ENCODE results near the gene BMAL2. TPM values are rescaled to one million over a fixed set of nuclear protein-coding genes. Genes with fewer than 3 reads are reported as not detected.

BMAL2 gene
- total RNA-seq, 6 donors from 2014 or later: 2.1 to 7.5 (median 3.1) TPM

DNA sequence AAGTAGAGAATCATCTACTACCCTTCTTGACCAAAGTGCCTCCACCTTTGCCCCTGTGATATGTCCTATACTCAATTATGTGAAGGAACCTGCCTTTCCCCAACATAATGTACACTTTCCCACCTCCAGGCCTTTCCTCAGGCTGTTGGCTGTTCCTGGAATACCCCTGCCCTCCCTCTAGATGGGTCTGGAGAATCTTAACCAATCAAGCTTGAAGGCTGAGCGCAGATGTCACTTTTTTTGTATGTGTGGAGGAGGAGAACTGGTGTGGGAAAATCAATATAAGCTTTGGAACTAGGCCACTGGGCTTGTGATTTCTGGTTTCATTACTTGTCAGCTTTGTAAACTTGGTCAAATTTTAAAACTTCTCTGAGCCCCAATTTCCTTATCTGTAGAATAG is 4.7 kb downstream of the BMAL2 start:
- ATAC-seq (ENCODE audit: low FRiP score in 2 of 2): no peak
- H3K27ac ChIP-seq: no peak overlapping the region

DNA sequence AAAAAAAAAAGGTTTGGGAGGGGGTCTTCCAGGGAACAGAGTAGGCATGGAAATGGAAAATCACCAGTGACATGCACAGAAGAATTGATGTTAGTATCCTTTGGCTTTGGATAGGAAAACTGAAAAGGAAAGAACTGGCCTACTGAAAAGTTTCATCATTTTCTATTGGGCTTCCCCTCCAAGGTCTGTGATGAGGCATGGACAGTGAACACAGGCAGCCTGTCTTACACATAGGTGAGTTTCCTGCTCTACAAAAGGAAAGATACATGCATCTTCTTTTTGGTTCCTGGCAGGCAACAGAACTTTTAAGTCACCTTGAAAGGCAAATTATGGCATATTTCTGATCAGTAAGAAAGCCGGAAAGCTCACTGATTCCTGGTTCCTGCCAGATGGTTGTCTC is 5.8 kb downstream of the BMAL2 start:
- H3K9me3 ChIP-seq: no peaks in the 10 kb centered on the region
- no peaks in the 10 kb centered on the region for H3K36me3 ChIP-seq
- WGBS, 2 donors: 95 to 100% methylated on average over 1 of the region's 1 CpG
- no peak overlapping the region for H3K4me3 ChIP-seq
- TF ChIP-seq, protein P1, sequence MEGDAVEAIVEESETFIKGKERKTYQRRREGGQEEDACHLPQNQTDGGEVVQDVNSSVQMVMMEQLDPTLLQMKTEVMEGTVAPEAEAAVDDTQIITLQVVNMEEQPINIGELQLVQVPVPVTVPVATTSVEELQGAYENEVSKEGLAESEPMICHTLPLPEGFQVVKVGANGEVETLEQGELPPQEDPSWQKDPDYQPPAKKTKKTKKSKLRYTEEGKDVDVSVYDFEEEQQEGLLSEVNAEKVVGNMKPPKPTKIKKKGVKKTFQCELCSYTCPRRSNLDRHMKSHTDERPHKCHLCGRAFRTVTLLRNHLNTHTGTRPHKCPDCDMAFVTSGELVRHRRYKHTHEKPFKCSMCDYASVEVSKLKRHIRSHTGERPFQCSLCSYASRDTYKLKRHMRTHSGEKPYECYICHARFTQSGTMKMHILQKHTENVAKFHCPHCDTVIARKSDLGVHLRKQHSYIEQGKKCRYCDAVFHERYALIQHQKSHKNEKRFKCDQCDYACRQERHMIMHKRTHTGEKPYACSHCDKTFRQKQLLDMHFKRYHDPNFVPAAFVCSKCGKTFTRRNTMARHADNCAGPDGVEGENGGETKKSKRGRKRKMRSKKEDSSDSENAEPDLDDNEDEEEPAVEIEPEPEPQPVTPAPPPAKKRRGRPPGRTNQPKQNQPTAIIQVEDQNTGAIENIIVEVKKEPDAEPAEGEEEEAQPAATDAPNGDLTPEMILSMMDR (IDR thresholded peaks at IDR 0.05): no peak
- ATAC-seq (ENCODE audit: low FRiP score in 2 of 2): no peak
- H3K27me3 ChIP-seq: no peaks in the 10 kb centered on the region
- DNase-seq: no peak
- peaks cover 0 to 5% (median 4%) of the 10 kb centered on the region in 4 donors for H3K4me1 ChIP-seq
- no peak overlapping the region for H3K27ac ChIP-seq

More for the DNA sequence above, 4.7 kb downstream of the BMAL2 start:
- 95 to 100% methylated on average over 1 of the region's 1 CpG for WGBS, 2 donors
- Histone ChIP-seq H3K9me3 (no peaks in the 10 kb centered on the region), H3K4me3 (no peak overlapping the region), H3K36me3 (no peaks in the 10 kb centered on the region), H3K4me1 (peaks cover 2 to 13% (median 8%) of the 10 kb centered on the region in 4 donors), H3K27me3 (peaks cover 0 to 3% (median 0%) of the 10 kb centered on the region in 4 donors)
- no peak for DNase-seq
- TF ChIP-seq EP300 (IDR thresholded peaks at IDR 0.05) (no peak), POLR2A (IDR thresholded peaks at IDR 0.05) (no peak), POLR2AphosphoS5 (IDR thresholded peaks at IDR 0.05) (no peak)
- TF ChIP-seq, protein P1 (IDR thresholded peaks at IDR 0.05): no peak

DNA sequence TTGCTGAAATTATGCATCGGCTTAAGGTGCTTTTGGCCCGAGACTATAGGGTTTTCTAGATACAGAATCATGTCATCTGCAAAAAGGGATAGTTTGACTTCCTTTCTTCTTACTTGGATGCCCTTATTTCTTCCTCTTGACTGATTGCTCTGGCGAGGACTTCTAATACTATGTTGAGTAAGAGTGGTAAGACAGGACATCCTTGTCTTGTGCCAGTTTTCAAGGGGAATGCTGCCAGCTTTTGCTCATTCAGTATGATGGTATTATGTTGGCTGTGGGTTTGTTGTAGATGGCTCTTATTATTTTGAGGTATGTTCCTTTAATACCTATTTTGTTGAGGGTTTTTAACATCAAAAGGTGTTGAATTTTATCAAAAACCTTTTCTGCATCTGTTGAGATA is 8.3 kb downstream of the BMAL2 start:
- WGBS, 2 donors: 72 to 86% methylated on average over 3 of the region's 3 CpGs
- TF ChIP-seq POLR2A (IDR thresholded peaks at IDR 0.05): no peak
- no peak for TF ChIP-seq POLR2AphosphoS5 (IDR thresholded peaks at IDR 0.05)
- TF ChIP-seq EP300 (IDR thresholded peaks at IDR 0.05): no peak
- TF ChIP-seq, protein P1 (IDR thresholded peaks at IDR 0.05): no peak
- H3K27me3 ChIP-seq: no peaks in the 10 kb centered on the region

DNA sequence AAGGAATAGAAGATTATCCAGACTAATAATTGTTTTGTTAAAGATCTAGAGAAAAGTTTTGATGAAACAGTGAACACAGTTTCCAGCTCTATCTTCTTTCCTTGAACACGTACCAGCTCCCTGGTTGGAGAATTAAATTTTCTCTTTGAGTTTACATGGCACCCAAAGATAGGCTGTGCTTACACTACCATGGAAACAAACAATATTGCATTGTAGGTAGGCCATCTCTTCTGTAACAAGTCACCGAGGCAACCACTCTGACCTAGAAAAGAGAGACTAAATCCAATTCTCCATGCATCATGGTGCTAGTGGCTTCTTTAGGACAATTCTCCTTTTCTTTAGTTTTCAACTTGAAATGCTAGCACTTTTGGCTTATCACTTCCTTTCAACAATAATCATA is 9.9 kb downstream of the BMAL2 start:
- Histone ChIP-seq H3K9me3 (no peaks in the 10 kb centered on the region), H3K4me3 (no peak overlapping the region), H3K36me3 (no peaks in the 10 kb centered on the region), H3K27ac (no peak overlapping the region), H3K27me3 (no peaks in the 10 kb centered on the region), H3K4me1 (no peaks in the 10 kb centered on the region)
- ATAC-seq (ENCODE audit: low FRiP score in 2 of 2): no peak
- WGBS, 2 donors: 95 to 100% methylated on average over 2 of the region's 2 CpGs
- no peak for DNase-seq
- TF ChIP-seq EP300 (IDR thresholded peaks at IDR 0.05) (no peak), POLR2AphosphoS5 (IDR thresholded peaks at IDR 0.05) (no peak)

More for the DNA sequence above, 8.3 kb downstream of the BMAL2 start:
- no peak overlapping the region for H3K27ac ChIP-seq
- H3K9me3 ChIP-seq: no peaks in the 10 kb centered on the region
- no peaks in the 10 kb centered on the region for H3K4me1 ChIP-seq
- H3K4me3 ChIP-seq: no peak overlapping the region
- H3K36me3 ChIP-seq: no peaks in the 10 kb centered on the region
- ATAC-seq (ENCODE audit: low FRiP score in 2 of 2): no peak
- no peak for DNase-seq

DNA sequence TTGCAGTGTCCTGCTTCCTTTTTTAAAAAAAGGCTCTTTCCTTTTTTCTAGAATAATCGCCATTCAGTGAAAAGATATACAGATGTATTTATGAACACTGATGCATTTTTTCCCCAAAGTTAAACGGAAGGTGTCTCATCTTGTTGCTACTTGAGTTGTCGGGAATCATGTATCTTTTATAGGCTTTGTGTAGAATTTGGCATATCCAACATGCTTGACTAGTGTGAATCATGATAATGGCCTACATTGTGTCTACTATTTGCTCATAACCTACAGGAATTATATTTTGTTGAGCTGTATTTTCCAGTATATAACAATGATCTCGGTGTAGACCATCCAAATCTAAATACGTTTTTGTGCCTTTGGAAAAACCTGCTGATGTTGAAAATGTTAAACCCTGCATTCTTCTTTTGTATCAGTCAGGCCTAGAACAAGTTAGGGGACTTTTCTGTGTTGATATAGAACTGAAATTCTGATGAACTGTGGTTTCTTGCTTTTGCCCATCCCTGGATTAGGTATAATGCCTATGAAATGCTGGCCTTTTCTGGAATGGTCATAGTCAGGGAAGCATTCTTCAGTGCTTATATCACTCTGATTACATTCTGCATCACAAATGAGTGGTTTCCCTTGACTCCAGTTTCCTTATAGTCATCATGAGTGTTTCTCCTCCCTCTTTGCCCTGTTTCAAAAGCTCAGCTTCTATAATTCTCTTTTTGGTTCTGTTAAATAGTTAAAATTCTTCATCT is 10.8 kb downstream of the BMAL2 start:
- Histone ChIP-seq H3K36me3 (no peaks in the 10 kb centered on the region), H3K9me3 (no peaks in the 10 kb centered on the region), H3K4me1 (no peaks in the 10 kb centered on the region), H3K27ac (no peak overlapping the region), H3K4me3 (no peak overlapping the region), H3K27me3 (no peaks in the 10 kb centered on the region)
- no peak for DNase-seq
- ATAC-seq (ENCODE audit: low FRiP score in 2 of 2): no peak
- WGBS, 2 donors: 90 to 91% methylated on average over 5 of the region's 5 CpGs
- TF ChIP-seq POLR2A (IDR thresholded peaks at IDR 0.05) (no peak), POLR2AphosphoS5 (IDR thresholded peaks at IDR 0.05) (no peak), EP300 (IDR thresholded peaks at IDR 0.05) (no peak)
- TF ChIP-seq, protein P1 (IDR thresholded peaks at IDR 0.05): no peak

Data from upper lobe of left lung (tissue), 6 donors.